ENCODE results near the gene MBD5. TPM values are rescaled to one million over a fixed set of nuclear protein-coding genes. Genes with fewer than 3 reads are reported as not detected.
A peak's percentile ranks its signal among the peaks of the same experiment; 100 is the strongest.
"Not testable (repeated sequence)": the region's sequence is repeated elsewhere in the genome, so short reads cannot be mapped to it uniquely, and the experiment has no call there.

MBD5 gene
- total RNA-seq, 1 donor from 2014 or later, result 38.8 TPM

DNA sequence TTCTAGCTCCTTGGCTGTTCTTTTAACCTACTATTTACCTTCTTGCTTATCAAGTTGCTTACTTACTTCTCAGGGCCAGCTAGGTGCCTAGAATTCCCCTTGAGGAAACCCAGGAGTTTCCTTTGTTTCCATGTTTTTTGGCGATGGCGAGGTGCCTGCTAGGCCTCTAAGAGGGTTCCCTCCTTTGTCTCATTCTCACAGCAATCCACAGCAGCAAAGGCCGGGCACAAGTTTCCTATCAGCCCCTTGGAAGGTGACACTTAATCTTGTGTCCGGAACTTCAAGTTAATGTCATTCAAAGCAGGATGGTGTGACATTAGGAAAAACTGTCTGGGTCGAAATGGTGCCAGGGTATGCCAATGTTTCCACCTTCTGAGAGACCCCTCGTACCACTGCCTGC is 521.7 kb downstream of the MBD5 start:
- Histone ChIP-seq H3K4me1 (no peaks in the 10 kb centered on the region), H4K20me1 (ENCODE audit: low read depth) (no peaks in the 10 kb centered on the region), H3K27ac (no peak overlapping the region), H3K79me2 (ENCODE audit: low read depth) (no peaks in the 10 kb centered on the region), H3K4me2 (no peak overlapping the region), H3K27me3 (no peaks in the 10 kb centered on the region), H3K36me3 (no peaks in the 10 kb centered on the region), H3K9ac (no peak overlapping the region), H3K4me3 (no peak overlapping the region), H3K9me3 (ENCODE audit: low read depth) (no peaks in the 10 kb centered on the region), H3F3A (ENCODE audit: low read depth) (no peaks in the 10 kb centered on the region), H2AFZ (replicated peaks) (no peak overlapping the region)
- H3K4me3 Mint-ChIP-seq, result no peak overlapping the region
- TF ChIP-seq, protein P1, sequence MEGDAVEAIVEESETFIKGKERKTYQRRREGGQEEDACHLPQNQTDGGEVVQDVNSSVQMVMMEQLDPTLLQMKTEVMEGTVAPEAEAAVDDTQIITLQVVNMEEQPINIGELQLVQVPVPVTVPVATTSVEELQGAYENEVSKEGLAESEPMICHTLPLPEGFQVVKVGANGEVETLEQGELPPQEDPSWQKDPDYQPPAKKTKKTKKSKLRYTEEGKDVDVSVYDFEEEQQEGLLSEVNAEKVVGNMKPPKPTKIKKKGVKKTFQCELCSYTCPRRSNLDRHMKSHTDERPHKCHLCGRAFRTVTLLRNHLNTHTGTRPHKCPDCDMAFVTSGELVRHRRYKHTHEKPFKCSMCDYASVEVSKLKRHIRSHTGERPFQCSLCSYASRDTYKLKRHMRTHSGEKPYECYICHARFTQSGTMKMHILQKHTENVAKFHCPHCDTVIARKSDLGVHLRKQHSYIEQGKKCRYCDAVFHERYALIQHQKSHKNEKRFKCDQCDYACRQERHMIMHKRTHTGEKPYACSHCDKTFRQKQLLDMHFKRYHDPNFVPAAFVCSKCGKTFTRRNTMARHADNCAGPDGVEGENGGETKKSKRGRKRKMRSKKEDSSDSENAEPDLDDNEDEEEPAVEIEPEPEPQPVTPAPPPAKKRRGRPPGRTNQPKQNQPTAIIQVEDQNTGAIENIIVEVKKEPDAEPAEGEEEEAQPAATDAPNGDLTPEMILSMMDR (IDR thresholded peaks at IDR 0.05), result no peak
- no peak for TF ChIP-seq EZH2 (IDR thresholded peaks at IDR 0.05)
- TF ChIP-seq EZH2phosphoT487 (IDR thresholded peaks at IDR 0.05), result no peak
- peaks cover 2% of the 10 kb centered on the region for H3K9me3 Mint-ChIP-seq
- H3K27me3 Mint-ChIP-seq (ENCODE audit: insufficient read depth, low read depth), result peaks cover 2% of the 10 kb centered on the region
- peak overlapping the region; percentile 17 for H3K27ac Mint-ChIP-seq
- no peak for DNase-seq (ENCODE audit: low spot score)
- H3K4me1 Mint-ChIP-seq, result no peaks in the 10 kb centered on the region
- no peaks in the 10 kb centered on the region for H3K36me3 Mint-ChIP-seq

DNA sequence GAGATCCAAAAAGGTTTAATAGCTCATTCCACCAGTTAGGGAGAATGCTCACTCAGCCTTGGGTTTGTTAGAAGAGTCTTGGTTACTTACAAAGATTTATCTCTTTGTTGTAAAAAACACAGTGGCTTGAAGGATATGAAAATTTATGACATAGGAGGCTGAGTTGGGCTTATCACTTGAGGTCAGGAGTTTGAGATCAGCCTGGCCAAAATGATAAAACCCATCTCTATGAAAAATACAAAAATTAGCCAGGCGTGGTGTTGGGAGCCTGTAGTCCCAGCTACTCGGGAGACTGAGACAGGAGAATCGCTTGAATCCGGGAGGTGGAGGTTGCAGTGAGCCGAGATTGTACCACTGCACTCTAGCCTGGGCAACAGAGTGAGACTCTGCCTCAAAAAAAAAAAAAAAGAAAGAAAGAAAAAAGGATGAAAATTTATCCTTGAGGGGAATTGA is 522.2 kb downstream of the MBD5 start:
- not testable (repeated sequence) for H2AFZ ChIP-seq (replicated peaks); H3K4me1 Mint-ChIP-seq; H3K4me3 Mint-ChIP-seq; H3K4me2 ChIP-seq; H3K4me3 ChIP-seq; H3K79me2 ChIP-seq (ENCODE audit: low read depth); DNase-seq (ENCODE audit: low spot score); H3K36me3 Mint-ChIP-seq; H3K9me3 ChIP-seq (ENCODE audit: low read depth); H3K9ac ChIP-seq; H4K20me1 ChIP-seq (ENCODE audit: low read depth); H3K27me3 Mint-ChIP-seq (ENCODE audit: insufficient read depth, low read depth); H3F3A ChIP-seq (ENCODE audit: low read depth); H3K27me3 ChIP-seq; H3K36me3 ChIP-seq; H3K9me3 Mint-ChIP-seq; H3K27ac ChIP-seq; H3K4me1 ChIP-seq
- peak overlapping the region; percentile 17 for H3K27ac Mint-ChIP-seq

DNA sequence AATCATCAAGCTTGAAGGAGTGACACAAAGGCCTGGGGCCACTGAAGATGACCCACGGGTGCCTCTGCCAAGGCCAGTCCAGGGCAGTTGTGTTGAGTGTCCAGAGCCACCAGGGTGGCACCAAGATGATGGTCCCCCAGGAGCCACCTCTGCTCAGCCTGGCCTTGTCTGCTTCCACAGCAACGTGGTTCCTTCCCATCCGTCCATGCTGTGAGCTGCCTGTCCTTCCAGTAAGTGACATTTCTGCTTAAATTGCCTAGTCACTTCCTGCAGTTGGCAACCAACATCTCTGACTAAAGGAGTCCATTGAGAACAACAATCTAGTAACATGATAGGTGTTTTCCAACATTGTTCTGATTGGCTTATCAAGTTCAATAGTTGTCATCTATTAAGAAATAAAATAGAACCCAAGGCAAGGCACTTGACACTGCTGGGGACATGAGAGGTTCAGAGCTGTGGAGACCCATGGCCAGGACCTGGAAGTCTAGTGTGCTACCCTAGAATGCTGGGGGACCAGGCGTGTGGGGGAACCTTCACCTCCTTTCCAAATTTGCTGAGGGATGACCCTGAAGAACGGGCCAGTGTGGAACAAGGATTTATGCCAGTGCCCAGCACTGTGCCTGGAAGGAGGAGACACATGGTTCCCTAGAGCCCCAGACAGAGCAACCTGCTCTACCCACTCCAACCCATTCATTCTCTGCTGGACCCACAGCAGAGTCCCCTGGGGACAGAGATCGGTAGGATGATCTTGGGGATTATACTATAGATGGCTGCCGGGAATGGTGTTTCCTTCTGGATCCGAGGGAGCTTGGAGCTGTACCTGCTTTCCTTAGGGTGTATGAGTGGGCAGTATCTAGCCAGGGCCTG is 524.7 kb downstream of the MBD5 start:
- Histone ChIP-seq H3K27me3 (no peaks in the 10 kb centered on the region), H2AFZ (replicated peaks) (no peak overlapping the region), H3K4me1 (no peaks in the 10 kb centered on the region), H4K20me1 (ENCODE audit: low read depth) (no peaks in the 10 kb centered on the region), H3F3A (ENCODE audit: low read depth) (no peaks in the 10 kb centered on the region), H3K9me3 (ENCODE audit: low read depth) (no peaks in the 10 kb centered on the region), H3K9ac (no peak overlapping the region), H3K4me3 (no peak overlapping the region), H3K4me2 (no peak overlapping the region), H3K79me2 (ENCODE audit: low read depth) (no peaks in the 10 kb centered on the region), H3K36me3 (no peaks in the 10 kb centered on the region), H3K27ac (no peak overlapping the region)
- no peaks in the 10 kb centered on the region for H3K4me1 Mint-ChIP-seq
- no peak overlapping the region for H3K4me3 Mint-ChIP-seq
- no peaks in the 10 kb centered on the region for H3K36me3 Mint-ChIP-seq
- no peak for TF ChIP-seq EZH2 (IDR thresholded peaks at IDR 0.05)
- TF ChIP-seq, protein P1 (IDR thresholded peaks at IDR 0.05), result no peak
- TF ChIP-seq EZH2phosphoT487 (IDR thresholded peaks at IDR 0.05), result no peak
- no peak for DNase-seq (ENCODE audit: low spot score)
- no peak overlapping the region for H3K27ac Mint-ChIP-seq
- H3K27me3 Mint-ChIP-seq (ENCODE audit: insufficient read depth, low read depth), result peaks cover 2% of the 10 kb centered on the region
- H3K9me3 Mint-ChIP-seq, result peaks cover 1% of the 10 kb centered on the region

DNA sequence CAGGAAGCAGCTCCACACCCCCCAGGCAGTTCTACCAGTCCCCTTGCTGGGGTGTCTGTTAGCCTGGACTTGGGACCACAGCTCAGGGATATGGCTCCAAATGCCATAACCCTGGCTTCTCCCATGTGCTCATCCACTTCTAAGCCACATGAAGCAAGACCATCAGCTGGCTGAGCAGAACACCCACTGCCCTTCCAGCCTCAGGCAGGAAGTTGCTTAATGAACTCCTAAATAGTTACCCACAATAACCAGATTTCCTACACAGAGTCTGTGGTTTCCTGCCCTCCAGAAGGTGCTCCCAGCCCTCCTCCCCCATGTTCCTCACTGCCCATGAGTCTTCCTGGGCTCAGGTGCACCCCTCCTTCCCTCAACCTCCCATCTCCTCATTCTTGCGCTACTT is 525.4 kb downstream of the MBD5 start:
- TF ChIP-seq EZH2phosphoT487 (IDR thresholded peaks at IDR 0.05), result no peak
- Histone ChIP-seq H3K36me3 (no peaks in the 10 kb centered on the region), H3K79me2 (ENCODE audit: low read depth) (no peaks in the 10 kb centered on the region), H2AFZ (replicated peaks) (no peak overlapping the region), H3K4me3 (no peak overlapping the region), H3F3A (ENCODE audit: low read depth) (no peaks in the 10 kb centered on the region), H3K9ac (no peak overlapping the region), H3K27me3 (no peaks in the 10 kb centered on the region), H3K9me3 (ENCODE audit: low read depth) (no peaks in the 10 kb centered on the region), H3K4me1 (no peaks in the 10 kb centered on the region), H3K27ac (no peak overlapping the region), H4K20me1 (ENCODE audit: low read depth) (no peaks in the 10 kb centered on the region), H3K4me2 (no peak overlapping the region)
- H3K27ac Mint-ChIP-seq, result no peak overlapping the region
- peaks cover 2% of the 10 kb centered on the region for H3K9me3 Mint-ChIP-seq
- H3K4me1 Mint-ChIP-seq, result no peaks in the 10 kb centered on the region
- DNase-seq (ENCODE audit: low spot score), result no peak
- H3K4me3 Mint-ChIP-seq, result no peak overlapping the region
- H3K36me3 Mint-ChIP-seq, result no peaks in the 10 kb centered on the region
- H3K27me3 Mint-ChIP-seq (ENCODE audit: insufficient read depth, low read depth), result peaks cover 2% of the 10 kb centered on the region

Measured in neural progenitor cell (in vitro differentiated cells).